Measurements from ENCODE around the gene ADAMTS9. TPM values are rescaled to one million over a fixed set of nuclear protein-coding genes. Genes with fewer than 3 reads are reported as not detected.

Gene ADAMTS9
- total RNA-seq, 1 donor, result not detected

GRCh38 chr3:64675687-64676247 lies 12.0 kb downstream of the ADAMTS9 start:
- Histone ChIP-seq H3K9me3 (ENCODE audit: low read depth, low read length) (no peaks in the 10 kb centered on the region), H3K4me3 (ENCODE audit: low read length) (no peak overlapping the region)

GRCh38 chr3:64674591-64675076 lies 13.2 kb downstream of the ADAMTS9 start:
- Histone ChIP-seq H3K4me3 (ENCODE audit: low read length) (no peak overlapping the region), H3K27me3 (ENCODE audit: insufficient read depth, low read length) (no peaks in the 10 kb centered on the region), H3K9me3 (ENCODE audit: low read depth, low read length) (no peaks in the 10 kb centered on the region), H3K4me1 (ENCODE audit: insufficient read depth, low read length) (no peaks in the 10 kb centered on the region)

More at GRCh38 chr3:64675687-64676247, 12.0 kb downstream of the ADAMTS9 start:
- Histone ChIP-seq H3K27me3 (ENCODE audit: insufficient read depth, low read length) (no peaks in the 10 kb centered on the region), H3K4me1 (ENCODE audit: insufficient read depth, low read length) (no peaks in the 10 kb centered on the region)

DNA sequence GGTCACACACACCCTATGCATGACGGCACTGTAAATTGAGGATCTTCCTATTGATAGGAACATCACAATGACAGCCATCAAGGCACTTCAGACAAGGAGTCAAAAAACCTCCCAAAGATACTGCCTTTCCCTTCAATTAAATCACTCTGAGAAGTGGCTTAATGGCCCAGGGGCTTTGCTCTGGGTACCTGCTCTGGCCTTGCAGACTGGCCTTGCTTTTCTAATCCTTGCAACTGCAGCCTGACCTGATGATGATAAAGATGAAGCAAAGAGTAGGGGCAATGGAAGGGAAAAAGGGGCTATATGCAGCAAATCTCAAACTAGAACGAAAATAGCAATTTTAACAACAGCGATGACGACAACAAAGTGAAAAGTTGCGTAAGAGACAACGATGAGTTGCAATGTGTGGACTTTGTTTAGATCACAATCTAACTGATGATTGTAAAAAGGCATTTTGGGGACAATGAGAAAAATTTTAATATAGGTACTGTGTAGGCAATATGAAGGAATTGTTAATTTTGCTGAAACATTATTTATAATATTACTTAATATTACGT lies 14.6 kb downstream of the ADAMTS9 start:
- Histone ChIP-seq H3K9me3 (ENCODE audit: low read depth, low read length) (no peaks in the 10 kb centered on the region), H3K27me3 (ENCODE audit: insufficient read depth, low read length) (no peaks in the 10 kb centered on the region), H3K4me3 (ENCODE audit: low read length) (no peak overlapping the region), H3K4me1 (ENCODE audit: insufficient read depth, low read length) (no peaks in the 10 kb centered on the region)

- no peaks in the 10 kb centered on the region for H3K4me1 ChIP-seq (ENCODE audit: insufficient read depth, low read length)
- peaks cover 9% of the 10 kb centered on the region for H3K9me3 ChIP-seq (ENCODE audit: low read depth, low read length)
- no peaks in the 10 kb centered on the region for H3K27me3 ChIP-seq (ENCODE audit: insufficient read depth, low read length)
- H3K4me3 ChIP-seq (ENCODE audit: low read length), result no peak overlapping the region
Observed at GRCh38 chr3:64668582-64669510, 19.0 kb downstream of the ADAMTS9 start.

GRCh38 chr3:64667887-64668581 lies 19.8 kb downstream of the ADAMTS9 start:
- Histone ChIP-seq H3K27me3 (ENCODE audit: insufficient read depth, low read length) (no peaks in the 10 kb centered on the region), H3K9me3 (ENCODE audit: low read depth, low read length) (peaks cover 12% of the 10 kb centered on the region), H3K4me3 (ENCODE audit: low read length) (no peak overlapping the region), H3K4me1 (ENCODE audit: insufficient read depth, low read length) (no peaks in the 10 kb centered on the region)

DNA sequence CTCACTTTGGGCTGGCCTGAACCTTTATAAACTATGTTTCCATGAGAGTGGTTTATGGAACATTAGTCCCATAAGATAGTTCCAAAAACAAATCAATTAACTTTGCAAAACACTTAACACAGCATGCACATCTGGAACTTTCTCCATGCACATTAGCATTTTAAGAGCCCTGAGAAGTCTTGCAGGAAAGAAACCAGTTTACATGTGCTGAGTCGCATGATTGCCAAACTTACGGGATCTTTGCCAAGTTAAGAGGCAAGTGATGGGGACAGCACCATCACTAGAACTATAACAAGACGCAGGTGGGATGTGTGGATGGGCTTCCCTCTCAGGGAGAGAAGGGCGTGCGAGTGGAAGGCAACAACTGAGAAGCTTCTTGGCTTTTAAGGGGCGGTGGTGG lies 20.7 kb downstream of the ADAMTS9 start:
- Histone ChIP-seq H3K27me3 (ENCODE audit: insufficient read depth, low read length) (no peaks in the 10 kb centered on the region), H3K4me1 (ENCODE audit: insufficient read depth, low read length) (no peaks in the 10 kb centered on the region), H3K4me3 (ENCODE audit: low read length) (no peak overlapping the region), H3K9me3 (ENCODE audit: low read depth, low read length) (peaks cover 12% of the 10 kb centered on the region)

GRCh38 chr3:64666171-64666588 lies 21.6 kb downstream of the ADAMTS9 start:
- Histone ChIP-seq H3K4me3 (ENCODE audit: low read length) (no peak overlapping the region), H3K27me3 (ENCODE audit: insufficient read depth, low read length) (no peaks in the 10 kb centered on the region), H3K9me3 (ENCODE audit: low read depth, low read length) (peaks cover 12% of the 10 kb centered on the region), H3K4me1 (ENCODE audit: insufficient read depth, low read length) (no peaks in the 10 kb centered on the region)

GRCh38 chr3:64664397-64664796 lies 23.4 kb downstream of the ADAMTS9 start:
- Histone ChIP-seq H3K4me3 (ENCODE audit: low read length) (no peak overlapping the region), H3K4me1 (ENCODE audit: insufficient read depth, low read length) (no peaks in the 10 kb centered on the region), H3K27me3 (ENCODE audit: insufficient read depth, low read length) (no peaks in the 10 kb centered on the region), H3K9me3 (ENCODE audit: low read depth, low read length) (peaks cover 12% of the 10 kb centered on the region)

DNA sequence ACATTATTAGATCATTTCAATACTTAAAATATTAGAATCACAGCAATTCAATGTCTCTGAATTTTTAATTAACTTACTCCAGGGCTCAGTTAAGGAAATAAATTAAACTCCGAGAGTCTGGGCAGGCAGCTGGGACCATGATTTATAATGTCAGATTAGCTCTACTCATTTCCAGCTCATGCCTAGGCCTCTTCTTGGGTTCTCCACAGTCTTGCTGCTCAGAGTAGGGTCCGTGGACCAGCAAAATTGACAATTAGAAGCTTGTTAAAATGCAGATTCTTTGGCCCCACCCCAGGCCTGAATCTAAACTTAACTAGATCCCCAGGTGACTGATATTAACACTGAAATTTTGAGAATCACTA lies 28.2 kb downstream of the ADAMTS9 start:
- H3K27me3 ChIP-seq (ENCODE audit: insufficient read depth, low read length), result no peaks in the 10 kb centered on the region
- H3K9me3 ChIP-seq (ENCODE audit: low read depth, low read length), result peaks cover 5% of the 10 kb centered on the region
- no peak overlapping the region for H3K4me3 ChIP-seq (ENCODE audit: low read length)
- no peaks in the 10 kb centered on the region for H3K4me1 ChIP-seq (ENCODE audit: insufficient read depth, low read length)

DNA sequence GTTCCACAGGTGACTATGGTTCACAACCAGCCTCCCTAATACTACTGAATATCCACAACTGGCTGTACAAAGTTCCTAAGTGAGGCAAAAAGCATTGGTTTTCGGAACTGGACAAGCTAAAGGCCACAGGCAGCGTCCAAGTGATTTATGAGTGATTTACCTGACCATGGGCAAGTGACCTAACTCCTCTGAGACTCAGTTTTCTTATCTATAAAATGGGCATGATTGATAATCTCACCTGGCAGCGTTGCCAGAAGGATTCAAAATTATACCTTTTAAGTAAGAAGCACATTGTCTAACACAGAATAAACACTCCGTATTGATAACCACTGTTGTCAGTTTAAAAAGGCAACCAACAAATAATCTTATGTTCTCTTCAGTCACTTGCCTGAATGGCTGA lies 29.8 kb downstream of the ADAMTS9 start:
- no peaks in the 10 kb centered on the region for H3K4me1 ChIP-seq (ENCODE audit: insufficient read depth, low read length)
- no peaks in the 10 kb centered on the region for H3K9me3 ChIP-seq (ENCODE audit: low read depth, low read length)
- H3K4me3 ChIP-seq (ENCODE audit: low read length), result no peak overlapping the region
- H3K27me3 ChIP-seq (ENCODE audit: insufficient read depth, low read length), result no peaks in the 10 kb centered on the region

DNA sequence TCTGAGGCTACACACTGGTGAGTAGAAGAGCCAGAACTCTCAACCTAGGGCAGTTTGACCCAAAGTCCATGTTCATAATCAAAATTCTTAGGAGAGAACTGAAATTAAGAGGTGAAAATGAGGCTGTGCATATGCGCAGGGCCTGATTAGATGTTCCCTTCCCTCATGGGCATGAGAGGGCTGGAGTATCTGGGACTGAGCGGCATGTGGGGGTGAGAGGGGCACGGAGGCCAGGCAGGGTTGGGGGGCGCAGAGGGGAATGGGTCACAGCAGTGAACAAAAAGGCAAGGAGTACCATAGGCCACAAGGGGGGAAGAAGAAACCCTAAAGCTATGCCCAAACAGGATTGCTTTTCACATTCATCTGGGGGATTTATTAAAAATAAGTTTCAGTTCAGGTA lies 31.3 kb downstream of the ADAMTS9 start:
- Histone ChIP-seq H3K9me3 (ENCODE audit: low read depth, low read length) (no peaks in the 10 kb centered on the region), H3K4me3 (ENCODE audit: low read length) (no peak overlapping the region), H3K27me3 (ENCODE audit: insufficient read depth, low read length) (no peaks in the 10 kb centered on the region), H3K4me1 (ENCODE audit: insufficient read depth, low read length) (no peaks in the 10 kb centered on the region)

DNA sequence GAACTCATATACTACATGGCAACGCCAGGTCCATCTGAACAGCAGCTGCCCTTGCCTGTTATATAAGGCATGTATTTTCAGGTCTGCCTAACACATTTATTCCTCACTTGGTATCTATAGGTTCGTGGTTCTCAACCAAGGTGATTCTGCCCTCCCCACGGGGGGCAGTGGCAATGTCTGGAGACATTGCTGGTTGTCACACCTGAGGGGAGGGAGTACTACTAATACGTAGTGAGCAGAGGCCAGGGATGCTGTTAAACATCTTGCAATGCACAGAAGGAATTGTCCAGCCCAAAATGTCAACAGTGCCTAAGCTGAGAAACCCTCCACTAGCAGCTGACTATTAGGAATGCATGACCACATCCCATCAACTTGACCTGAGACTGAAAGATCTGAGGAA lies 32.6 kb downstream of the ADAMTS9 start:
- H3K4me1 ChIP-seq (ENCODE audit: insufficient read depth, low read length), result no peaks in the 10 kb centered on the region

GRCh38 chr3:64654013-64654412 lies 33.8 kb downstream of the ADAMTS9 start:
- Histone ChIP-seq H3K4me1 (ENCODE audit: insufficient read depth, low read length) (no peaks in the 10 kb centered on the region), H3K4me3 (ENCODE audit: low read length) (no peak overlapping the region), H3K9me3 (ENCODE audit: low read depth, low read length) (no peaks in the 10 kb centered on the region), H3K27me3 (ENCODE audit: insufficient read depth, low read length) (no peaks in the 10 kb centered on the region)

More for the DNA sequence above, 32.6 kb downstream of the ADAMTS9 start:
- Histone ChIP-seq H3K4me3 (ENCODE audit: low read length) (no peak overlapping the region), H3K9me3 (ENCODE audit: low read depth, low read length) (no peaks in the 10 kb centered on the region), H3K27me3 (ENCODE audit: insufficient read depth, low read length) (no peaks in the 10 kb centered on the region)

GRCh38 chr3:64653101-64653500 lies 34.7 kb downstream of the ADAMTS9 start:
- Histone ChIP-seq H3K9me3 (ENCODE audit: low read depth, low read length) (no peaks in the 10 kb centered on the region), H3K4me1 (ENCODE audit: insufficient read depth, low read length) (no peaks in the 10 kb centered on the region), H3K4me3 (ENCODE audit: low read length) (no peak overlapping the region), H3K27me3 (ENCODE audit: insufficient read depth, low read length) (no peaks in the 10 kb centered on the region)

DNA sequence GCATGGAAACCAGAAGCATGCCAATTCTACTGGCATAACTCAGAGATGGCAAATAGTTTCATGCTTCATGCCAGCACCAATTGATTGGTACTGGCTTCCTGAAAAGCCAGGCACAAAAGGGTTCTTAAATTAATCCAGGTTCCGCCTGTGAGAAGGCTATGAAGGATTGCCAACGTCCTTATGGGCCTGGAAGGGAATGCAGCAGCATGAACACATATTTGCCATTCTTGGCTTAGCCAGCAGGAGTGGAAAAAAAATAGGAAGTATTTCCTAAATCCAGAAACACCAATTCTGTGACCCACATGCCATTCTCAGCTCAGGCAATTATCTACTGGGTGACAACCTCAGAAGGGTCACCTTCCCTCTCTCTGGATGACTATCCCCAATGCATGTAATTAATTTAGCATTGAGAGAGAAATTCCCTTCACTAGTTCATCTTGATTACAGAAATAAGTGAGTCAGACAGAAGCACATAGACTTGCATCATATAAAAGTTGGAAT lies 36.0 kb downstream of the ADAMTS9 start:
- Histone ChIP-seq H3K9me3 (ENCODE audit: low read depth, low read length) (no peaks in the 10 kb centered on the region), H3K4me3 (ENCODE audit: low read length) (no peak overlapping the region), H3K27me3 (ENCODE audit: insufficient read depth, low read length) (no peaks in the 10 kb centered on the region), H3K4me1 (ENCODE audit: insufficient read depth, low read length) (no peaks in the 10 kb centered on the region)
